ENCODE measurements around the gene ATG3. TPM values are rescaled to one million over a fixed set of nuclear protein-coding genes. Genes with fewer than 3 reads are reported as not detected.

ATG3 gene
- total and polyA plus RNA-seq, 2 donors (not counting 3 experiments of a cell fraction or from before 2014, with no cell fraction given), result 36.0 to 62.4 TPM

- H4K20me1 ChIP-seq (replicated peaks; ENCODE audit: control insufficient read depth, extremely low read depth, insufficient read depth, low read length), result no peaks in the 10 kb centered on the region
- no peak overlapping the region for H3K4me2 ChIP-seq (ENCODE audit: insufficient read depth, low read length)
- FAIRE-seq (no peak), DNase-seq (ENCODE audit: low read depth, low spot score) (no peak)
- H3K4me1 ChIP-seq (ENCODE audit: control insufficient read depth, extremely low read depth, insufficient read depth, low read length), result no peaks in the 10 kb centered on the region
- H3K9me3 ChIP-seq (replicated peaks; ENCODE audit: control insufficient read depth, insufficient read depth, low read length), result no peaks in the 10 kb centered on the region
- H3K79me2 ChIP-seq (ENCODE audit: control insufficient read depth, insufficient read depth, low read length), result no peaks in the 10 kb centered on the region
- intact Hi-C loops (cut with micrococcal nuclease) (loop anchor here (10.0 kb wide), 1 partner anchor 699 kb away; no protein-coding TSS in a partner anchor), dilution Hi-C loops (cut with MboI; ENCODE audit: extremely low pct_ligation_motif_present, low sequenced_read_pairs) (no loop called here)
- H3K4me3 ChIP-seq (replicated peaks in 1 of 3; ENCODE audit: insufficient read depth in 1 of 3, low read depth in 1 of 3, low read length in 3 of 3), result no peak overlapping the region
- TF ChIP-seq CTCF (IDR thresholded peaks at IDR 0.05; ENCODE audit: extremely low read depth in 1 of 2, insufficient read depth in 1 of 2, low read depth in 1 of 2, low read length in 2 of 2), result no peak
- no peak for TF ChIP-seq GATA2 (IDR thresholded peaks at IDR 0.05; ENCODE audit: insufficient read depth, insufficient read length, low read depth, low read length)
- TF ChIP-seq EZH2 (IDR thresholded peaks at IDR 0.05; ENCODE audit: borderline replicate concordance, low read depth, low read length, severe bottlenecking), result no peak
- no peak for TF ChIP-seq JUN (IDR thresholded peaks at IDR 0.05; ENCODE audit: borderline replicate concordance, insufficient read depth, insufficient read length, low read depth)
- TF ChIP-seq POLR2A (IDR thresholded peaks at IDR 0.05; ENCODE audit: low read depth, low read length), result no peak
- no peak for TF ChIP-seq POLR2AphosphoS5 (IDR thresholded peaks at IDR 0.05; ENCODE audit: insufficient read depth, low read depth, low read length)
- TF ChIP-seq, protein P1, sequence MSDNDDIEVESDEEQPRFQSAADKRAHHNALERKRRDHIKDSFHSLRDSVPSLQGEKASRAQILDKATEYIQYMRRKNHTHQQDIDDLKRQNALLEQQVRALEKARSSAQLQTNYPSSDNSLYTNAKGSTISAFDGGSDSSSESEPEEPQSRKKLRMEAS (IDR thresholded peaks at IDR 0.05; ENCODE audit: insufficient read depth, insufficient read length), result no peak
- TF ChIP-seq MYC (IDR thresholded peaks at IDR 0.05; ENCODE audit: low read depth, low read length), result no peak
- no peak for TF ChIP-seq FOS (IDR thresholded peaks at IDR 0.05; ENCODE audit: borderline replicate concordance, insufficient read depth, low read length)
- no peak overlapping the region for H3K9ac ChIP-seq (replicated peaks; ENCODE audit: extremely low read depth, insufficient read depth, low read length)
- no peaks in the 10 kb centered on the region for H3K9me1 ChIP-seq (replicated peaks; ENCODE audit: control insufficient read depth, extremely low read depth, insufficient read depth, low read length)
- ChIA-PET POLR2A (no interaction called here), CTCF (no interaction called here)
- H3K27me3 ChIP-seq (ENCODE audit: control insufficient read depth in 2 of 2, insufficient read depth in 2 of 2, low read length in 2 of 2), result no peaks in the 10 kb centered on the region
- H3K27ac ChIP-seq (ENCODE audit: insufficient read depth, low read depth, low read length), result no peak overlapping the region
- no peaks in the 10 kb centered on the region for H3K36me3 ChIP-seq (ENCODE audit: control insufficient read depth in 2 of 2, extremely low read depth in 1 of 2, insufficient read depth in 2 of 2, low read length in 2 of 2)
- H2AFZ ChIP-seq (ENCODE audit: low read depth, low read length), result no peak overlapping the region
- BruUV-seq (replicated peaks), result no TSS peak
These were observed 24.0 kb upstream of the ATG3 start for GRCh38 chr3:112585782-112586181.

Data from endothelial cell of umbilical vein (primary cell).